ENCODE data around the gene RAD18.

The RAD18 gene

GRCh38 chr3:8963137-8963853 is at the start of gene RAD18:
Gene RAD18 (minus strand): TSS chr3:8963472. CDS start chr3:8963385, 87 bp downstream.
- H3K27me3 ChIP-seq (ENCODE audit: low read depth, low read length): no peaks in the 10 kb centered on the region
- peaks cover 4 to 16% of the 10 kb centered on the region in 2 donors for H3K4me1 ChIP-seq (ENCODE audit: control insufficient read depth in 1 of 2, insufficient read depth in 2 of 2, low read length in 2 of 2)
- peak within 1 kb of the TSS; percentile 88 for H3K27ac ChIP-seq (ENCODE audit: low read length)
- H3K9me3 ChIP-seq (ENCODE audit: control insufficient read depth in 1 of 2, low read length in 2 of 2): no peaks in the 10 kb centered on the region
- peak within 1 kb of the TSS; percentile 91 to 97 for H3K4me3 ChIP-seq (ENCODE audit: low read depth in 1 of 2, low read length in 2 of 2)
- H3K36me3 ChIP-seq (ENCODE audit: control insufficient read depth in 1 of 2, insufficient read depth in 2 of 2, low read length in 2 of 2): peaks cover 0 to 4% of the 10 kb centered on the region in 2 donors

- H3K36me3 ChIP-seq (ENCODE audit: control insufficient read depth in 1 of 2, insufficient read depth in 2 of 2, low read length in 2 of 2): peaks cover 0 to 26% of the 10 kb centered on the region in 2 donors
- H3K9me3 ChIP-seq (ENCODE audit: control insufficient read depth in 1 of 2, low read length in 2 of 2): no peaks in the 10 kb centered on the region
- no peaks in the 10 kb centered on the region for H3K27me3 ChIP-seq (ENCODE audit: low read depth, low read length)
- H3K27ac ChIP-seq (ENCODE audit: low read length): no peak overlapping the region
- no peak overlapping the region for H3K4me3 ChIP-seq (ENCODE audit: low read depth in 1 of 2, low read length in 2 of 2)
- no peaks in the 10 kb centered on the region for H3K4me1 ChIP-seq (ENCODE audit: control insufficient read depth in 1 of 2, insufficient read depth in 2 of 2, low read length in 2 of 2)
These were observed 49.2 kb upstream of the RAD18 start for GRCh38 chr3:9012521-9012920.

- no peak overlapping the region for H3K27ac ChIP-seq (ENCODE audit: low read length)
- no peaks in the 10 kb centered on the region for H3K27me3 ChIP-seq (ENCODE audit: low read depth, low read length)
- H3K9me3 ChIP-seq (ENCODE audit: control insufficient read depth in 1 of 2, low read length in 2 of 2): no peaks in the 10 kb centered on the region
- H3K36me3 ChIP-seq (ENCODE audit: control insufficient read depth in 1 of 2, insufficient read depth in 2 of 2, low read length in 2 of 2): peaks cover 0 to 26% of the 10 kb centered on the region in 2 donors
- H3K4me1 ChIP-seq (ENCODE audit: control insufficient read depth in 1 of 2, insufficient read depth in 2 of 2, low read length in 2 of 2): no peaks in the 10 kb centered on the region
- no peak overlapping the region for H3K4me3 ChIP-seq (ENCODE audit: low read depth in 1 of 2, low read length in 2 of 2)
These were observed 46.8 kb upstream of the RAD18 start for GRCh38 chr3:9009976-9010545.

- H3K4me3 ChIP-seq (ENCODE audit: low read depth in 1 of 2, low read length in 2 of 2): no peak overlapping the region
- H3K4me1 ChIP-seq (ENCODE audit: control insufficient read depth in 1 of 2, insufficient read depth in 2 of 2, low read length in 2 of 2): no peaks in the 10 kb centered on the region
- H3K9me3 ChIP-seq (ENCODE audit: control insufficient read depth in 1 of 2, low read length in 2 of 2): no peaks in the 10 kb centered on the region
- no peak overlapping the region for H3K27ac ChIP-seq (ENCODE audit: low read length)
- no peaks in the 10 kb centered on the region for H3K27me3 ChIP-seq (ENCODE audit: low read depth, low read length)
- H3K36me3 ChIP-seq (ENCODE audit: control insufficient read depth in 1 of 2, insufficient read depth in 2 of 2, low read length in 2 of 2): peaks cover 0 to 23% of the 10 kb centered on the region in 2 donors
These were observed 45.4 kb upstream of the RAD18 start for GRCh38 chr3:9008550-9009255.

- no peak overlapping the region for H3K27ac ChIP-seq (ENCODE audit: low read length)
- peaks cover 0 to 16% of the 10 kb centered on the region in 2 donors for H3K36me3 ChIP-seq (ENCODE audit: control insufficient read depth in 1 of 2, insufficient read depth in 2 of 2, low read length in 2 of 2)
- no peak overlapping the region for H3K4me3 ChIP-seq (ENCODE audit: low read depth in 1 of 2, low read length in 2 of 2)
- H3K4me1 ChIP-seq (ENCODE audit: control insufficient read depth in 1 of 2, insufficient read depth in 2 of 2, low read length in 2 of 2): no peaks in the 10 kb centered on the region
- no peaks in the 10 kb centered on the region for H3K27me3 ChIP-seq (ENCODE audit: low read depth, low read length)
- H3K9me3 ChIP-seq (ENCODE audit: control insufficient read depth in 1 of 2, low read length in 2 of 2): no peaks in the 10 kb centered on the region
These were observed 44.7 kb upstream of the RAD18 start for GRCh38 chr3:9007928-9008327.

- H3K27me3 ChIP-seq (ENCODE audit: low read depth, low read length): no peaks in the 10 kb centered on the region
- no peaks in the 10 kb centered on the region for H3K9me3 ChIP-seq (ENCODE audit: control insufficient read depth in 1 of 2, low read length in 2 of 2)
- H3K36me3 ChIP-seq (ENCODE audit: control insufficient read depth in 1 of 2, insufficient read depth in 2 of 2, low read length in 2 of 2): peaks cover 0 to 10% of the 10 kb centered on the region in 2 donors
- no peak overlapping the region for H3K4me3 ChIP-seq (ENCODE audit: low read depth in 1 of 2, low read length in 2 of 2)
- H3K4me1 ChIP-seq (ENCODE audit: control insufficient read depth in 1 of 2, insufficient read depth in 2 of 2, low read length in 2 of 2): no peaks in the 10 kb centered on the region
- H3K27ac ChIP-seq (ENCODE audit: low read length): no peak overlapping the region
These were observed 43.9 kb upstream of the RAD18 start for GRCh38 chr3:9007213-9007612.

- Histone ChIP-seq H3K9me3 (ENCODE audit: control insufficient read depth in 1 of 2, low read length in 2 of 2) (no peaks in the 10 kb centered on the region), H3K27ac (ENCODE audit: low read length) (no peak overlapping the region), H3K36me3 (ENCODE audit: control insufficient read depth in 1 of 2, insufficient read depth in 2 of 2, low read length in 2 of 2) (no peaks in the 10 kb centered on the region), H3K4me1 (ENCODE audit: control insufficient read depth in 1 of 2, insufficient read depth in 2 of 2, low read length in 2 of 2) (peaks cover 0 to 4% of the 10 kb centered on the region in 2 donors), H3K27me3 (ENCODE audit: low read depth, low read length) (no peaks in the 10 kb centered on the region), H3K4me3 (ENCODE audit: low read depth in 1 of 2, low read length in 2 of 2) (no peak overlapping the region)
These were observed 36.8 kb upstream of the RAD18 start for GRCh38 chr3:9000041-9000440.

GRCh38 chr3:8997151-8997550 is 33.9 kb upstream of the RAD18 start:
- Histone ChIP-seq H3K27ac (ENCODE audit: low read length) (no peak overlapping the region), H3K4me3 (ENCODE audit: low read depth in 1 of 2, low read length in 2 of 2) (no peak overlapping the region), H3K36me3 (ENCODE audit: control insufficient read depth in 1 of 2, insufficient read depth in 2 of 2, low read length in 2 of 2) (no peaks in the 10 kb centered on the region), H3K27me3 (ENCODE audit: low read depth, low read length) (no peaks in the 10 kb centered on the region), H3K9me3 (ENCODE audit: control insufficient read depth in 1 of 2, low read length in 2 of 2) (no peaks in the 10 kb centered on the region), H3K4me1 (ENCODE audit: control insufficient read depth in 1 of 2, insufficient read depth in 2 of 2, low read length in 2 of 2) (peaks cover 0 to 4% of the 10 kb centered on the region in 2 donors)

GRCh38 chr3:8996681-8997121 is 33.4 kb upstream of the RAD18 start:
- Histone ChIP-seq H3K4me1 (ENCODE audit: control insufficient read depth in 1 of 2, insufficient read depth in 2 of 2, low read length in 2 of 2) (peaks cover 0 to 4% of the 10 kb centered on the region in 2 donors), H3K4me3 (ENCODE audit: low read depth in 1 of 2, low read length in 2 of 2) (no peak overlapping the region), H3K9me3 (ENCODE audit: control insufficient read depth in 1 of 2, low read length in 2 of 2) (no peaks in the 10 kb centered on the region), H3K27me3 (ENCODE audit: low read depth, low read length) (no peaks in the 10 kb centered on the region), H3K36me3 (ENCODE audit: control insufficient read depth in 1 of 2, insufficient read depth in 2 of 2, low read length in 2 of 2) (no peaks in the 10 kb centered on the region), H3K27ac (ENCODE audit: low read length) (no peak overlapping the region)

GRCh38 chr3:8996216-8996615 is 32.9 kb upstream of the RAD18 start:
- Histone ChIP-seq H3K27ac (ENCODE audit: low read length) (peak overlapping the region; percentile 3), H3K4me1 (ENCODE audit: control insufficient read depth in 1 of 2, insufficient read depth in 2 of 2, low read length in 2 of 2) (peaks cover 0 to 4% of the 10 kb centered on the region in 2 donors), H3K9me3 (ENCODE audit: control insufficient read depth in 1 of 2, low read length in 2 of 2) (no peaks in the 10 kb centered on the region), H3K27me3 (ENCODE audit: low read depth, low read length) (no peaks in the 10 kb centered on the region), H3K36me3 (ENCODE audit: control insufficient read depth in 1 of 2, insufficient read depth in 2 of 2, low read length in 2 of 2) (no peaks in the 10 kb centered on the region), H3K4me3 (ENCODE audit: low read depth in 1 of 2, low read length in 2 of 2) (no peak overlapping the region)

- Histone ChIP-seq H3K4me3 (ENCODE audit: low read depth in 1 of 2, low read length in 2 of 2) (no peak overlapping the region), H3K27me3 (ENCODE audit: low read depth, low read length) (no peaks in the 10 kb centered on the region), H3K9me3 (ENCODE audit: control insufficient read depth in 1 of 2, low read length in 2 of 2) (no peaks in the 10 kb centered on the region), H3K4me1 (ENCODE audit: control insufficient read depth in 1 of 2, insufficient read depth in 2 of 2, low read length in 2 of 2) (peaks cover 0 to 4% of the 10 kb centered on the region in 2 donors), H3K27ac (ENCODE audit: low read length) (no peak overlapping the region), H3K36me3 (ENCODE audit: control insufficient read depth in 1 of 2, insufficient read depth in 2 of 2, low read length in 2 of 2) (peaks cover 0 to 8% of the 10 kb centered on the region in 2 donors)
These were observed 31.0 kb upstream of the RAD18 start for GRCh38 chr3:8994226-8994625.
